PFSK-1 (cell line): ENCODE measurements around the gene CCDC137.

Experiments
- FOXP2 ChIP-seq: optimal IDR thresholded peaks from 2 replicates; pipeline ENCODE3; 2011; ENCODE audit warnings: borderline replicate concordance, control low read depth, inconsistent platforms; ENCODE audit not compliant: insufficient read depth; ENCODE audit errors: extremely low read length, extremely low read depth
- POLR2AphosphoS5 ChIP-seq: IDR thresholded peaks from 2 replicates; pipeline ENCODE4 v1.6.1; 2012; ENCODE audit warnings: low read depth, mild to moderate bottlenecking, control low read depth, low read length, moderate library complexity
- REST ChIP-seq, 2 experiments: IDR thresholded peaks; 2 replicates each; pipeline versions ENCODE4 v1.6.1 to v1.8.0; 2011 to 2012; ENCODE audit warnings: low read depth in 2 of 2, low read length in 2 of 2, control low read depth in 1 of 2, inconsistent platforms in 1 of 2, mild to moderate bottlenecking in 1 of 2, moderate library complexity in 1 of 2; ENCODE audit not compliant: insufficient read depth in 1 of 2
- SIN3A ChIP-seq: IDR thresholded peaks from 2 replicates; pipeline ENCODE4 v1.6.1; 2012; ENCODE audit warnings: mild to moderate bottlenecking, low read length, moderate library complexity, borderline replicate concordance; ENCODE audit not compliant: insufficient read depth
- TAF1 ChIP-seq: IDR thresholded peaks from 2 replicates; pipeline ENCODE4 v1.6.1; 2012; ENCODE audit warnings: low read length, control low read depth, borderline replicate concordance; ENCODE audit not compliant: insufficient read depth

The CCDC137 gene

GRCh38 chr17:81691608-81692007, 25.1 kb downstream of the CCDC137 start:
- no peak for TF ChIP-seq POLR2AphosphoS5
- no peak for TF ChIP-seq FOXP2
- TF ChIP-seq REST (IDR thresholded peaks at IDR 0.05; ENCODE audit: insufficient read depth in 1 of 2, low read depth in 2 of 2, low read length in 2 of 2) = no peak
- no peak for TF ChIP-seq TAF1
- TF ChIP-seq SIN3A = no peak

- TF ChIP-seq POLR2AphosphoS5 (no peak), SIN3A (no peak), FOXP2 (no peak), TAF1 (no peak), REST (IDR thresholded peaks at IDR 0.05; ENCODE audit: insufficient read depth in 1 of 2, low read depth in 2 of 2, low read length in 2 of 2) (no peak)
Observed at GRCh38 chr17:81693509-81694210, 27.1 kb downstream of the CCDC137 start.

GRCh38 chr17:81694810-81695209, 28.3 kb downstream of the CCDC137 start:
- TF ChIP-seq TAF1 = no peak
- TF ChIP-seq SIN3A = no peak
- TF ChIP-seq FOXP2 = no peak
- no peak for TF ChIP-seq REST (IDR thresholded peaks at IDR 0.05; ENCODE audit: insufficient read depth in 1 of 2, low read depth in 2 of 2, low read length in 2 of 2)
- TF ChIP-seq POLR2AphosphoS5 = no peak

- TF ChIP-seq SIN3A (no peak), REST (IDR thresholded peaks at IDR 0.05; ENCODE audit: insufficient read depth in 1 of 2, low read depth in 2 of 2, low read length in 2 of 2) (no peak), POLR2AphosphoS5 (no peak), TAF1 (no peak), FOXP2 (no peak)
Observed at GRCh38 chr17:81695211-81695610, 28.7 kb downstream of the CCDC137 start.

GRCh38 chr17:81695801-81696200, 29.3 kb downstream of the CCDC137 start:
- TF ChIP-seq TAF1 (no peak), FOXP2 (no peak), SIN3A (no peak), REST (IDR thresholded peaks at IDR 0.05; ENCODE audit: insufficient read depth in 1 of 2, low read depth in 2 of 2, low read length in 2 of 2) (no peak), POLR2AphosphoS5 (no peak)
